GM19455 (cell line): Measurements from ENCODE around the gene ADAM19.

Source experiments
- ATAC-seq: cut with Tn5 transposase; IDR thresholded peaks from one replicate; pipeline ENCODE4 v1.9.1; 2021; ENCODE audit not compliant: unreplicated experiment

ADAM19 gene

DNA sequence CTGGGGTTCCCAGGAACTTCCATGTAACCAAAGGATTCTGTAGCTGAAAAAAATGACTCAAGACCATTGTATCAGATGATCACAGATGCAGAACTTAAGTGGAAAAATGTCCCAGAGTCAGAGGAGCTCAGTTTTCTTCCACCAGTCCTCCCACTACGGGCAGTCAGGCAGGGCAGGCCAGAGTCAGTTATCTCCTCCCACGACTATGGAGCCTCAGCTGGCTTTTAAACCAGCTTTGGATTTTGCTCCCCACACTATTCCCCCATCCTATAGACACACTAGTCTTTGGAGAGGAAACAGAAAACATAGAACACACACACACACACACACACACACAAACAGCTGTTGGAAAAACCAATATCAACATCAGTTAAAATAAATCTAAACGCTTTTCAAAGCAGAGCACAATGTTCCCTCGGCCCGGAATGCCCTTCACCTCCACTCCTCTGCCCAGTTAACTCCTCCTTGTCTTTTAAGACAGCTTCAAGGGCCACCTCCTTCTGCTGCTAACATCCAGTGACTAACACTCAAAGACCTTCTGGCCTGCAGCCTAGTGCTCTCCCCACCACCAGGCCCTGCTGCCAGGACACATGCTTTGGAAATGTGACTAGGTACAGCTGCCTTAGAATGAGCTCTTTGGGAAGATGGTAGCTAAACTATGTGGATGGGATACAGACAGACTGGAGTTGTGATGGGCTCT is 58.8 kb downstream of the ADAM19 start:
- ATAC-seq: no peak

GRCh38 chr5:157516006-157516405 is 59.6 kb downstream of the ADAM19 start:
- ATAC-seq: no peak

- no peak for ATAC-seq
Measured at GRCh38 chr5:157514974-157515373, 60.6 kb downstream of the ADAM19 start.

GRCh38 chr5:157513182-157513581 is 62.4 kb downstream of the ADAM19 start:
- no peak for ATAC-seq

GRCh38 chr5:157511651-157512644 is 63.6 kb downstream of the ADAM19 start:
- ATAC-seq: no peak

DNA sequence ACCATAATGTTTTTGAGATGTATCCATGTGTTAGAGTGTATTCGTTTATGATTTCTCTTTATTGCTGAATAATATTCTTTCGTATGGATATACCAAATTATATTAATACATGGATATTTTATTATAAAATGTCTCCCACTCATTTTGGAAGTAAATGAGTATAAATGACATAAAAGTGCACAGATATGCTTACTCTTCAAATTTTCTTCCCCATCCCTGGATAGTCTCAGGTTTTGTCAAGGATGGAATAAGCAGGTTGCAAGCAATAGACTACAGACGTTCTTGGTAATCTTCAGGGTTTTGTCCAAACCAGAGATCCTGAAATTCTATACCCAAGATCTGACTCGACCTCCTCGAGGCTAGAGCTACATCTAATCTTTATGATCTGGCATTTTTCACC is 64.9 kb downstream of the ADAM19 start:
- ATAC-seq: no peak

GRCh38 chr5:157509587-157509986 is 66.0 kb downstream of the ADAM19 start:
- ATAC-seq: no peak

- ATAC-seq: no peak
Measured at GRCh38 chr5:157509093-157509492, 66.5 kb downstream of the ADAM19 start.

DNA sequence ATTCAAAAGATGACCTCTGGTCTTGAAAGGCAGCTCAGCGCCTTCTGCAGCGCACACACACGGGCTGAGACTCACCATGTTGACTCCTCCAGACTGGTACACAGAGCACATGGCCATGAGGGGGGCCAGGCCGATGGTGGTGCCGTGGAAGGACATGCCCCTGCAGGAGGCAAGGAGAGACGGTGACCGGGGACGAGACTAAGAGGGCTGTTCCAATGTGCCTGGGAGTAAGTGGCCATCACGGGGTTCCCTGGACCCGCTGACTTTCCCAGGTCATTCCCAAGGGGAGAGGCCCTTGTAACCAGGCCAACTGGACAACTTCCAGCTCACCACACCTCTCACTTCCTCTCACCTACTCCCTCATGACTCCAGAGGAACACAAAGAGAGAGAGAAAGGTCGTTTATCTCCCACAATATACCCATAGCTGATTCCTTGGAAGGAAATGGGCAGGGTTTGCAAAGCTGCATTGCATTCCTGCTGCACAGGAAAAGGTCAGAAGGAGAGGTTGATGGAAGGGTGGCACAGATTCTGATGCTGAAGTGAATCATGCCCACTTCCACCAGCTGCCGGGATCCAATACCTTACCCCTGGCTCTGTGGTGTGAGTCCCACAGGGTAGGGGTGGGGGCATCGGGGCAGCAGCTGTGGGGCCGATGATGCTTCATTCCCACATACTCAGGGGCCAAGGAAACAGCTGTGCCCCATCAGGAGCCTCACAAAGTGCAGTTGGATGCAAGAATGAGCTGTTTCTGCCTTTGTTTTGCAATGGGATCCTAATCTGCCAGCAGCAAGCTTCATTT is 68.4 kb downstream of the ADAM19 start:
- no peak for ATAC-seq

- ATAC-seq: no peak
Measured at GRCh38 chr5:157506066-157506590, 69.4 kb downstream of the ADAM19 start.

- no peak for ATAC-seq
Measured at GRCh38 chr5:157505496-157505895, 70.1 kb downstream of the ADAM19 start.

GRCh38 chr5:157504053-157504452 is 71.5 kb downstream of the ADAM19 start:
- ATAC-seq: no peak

DNA sequence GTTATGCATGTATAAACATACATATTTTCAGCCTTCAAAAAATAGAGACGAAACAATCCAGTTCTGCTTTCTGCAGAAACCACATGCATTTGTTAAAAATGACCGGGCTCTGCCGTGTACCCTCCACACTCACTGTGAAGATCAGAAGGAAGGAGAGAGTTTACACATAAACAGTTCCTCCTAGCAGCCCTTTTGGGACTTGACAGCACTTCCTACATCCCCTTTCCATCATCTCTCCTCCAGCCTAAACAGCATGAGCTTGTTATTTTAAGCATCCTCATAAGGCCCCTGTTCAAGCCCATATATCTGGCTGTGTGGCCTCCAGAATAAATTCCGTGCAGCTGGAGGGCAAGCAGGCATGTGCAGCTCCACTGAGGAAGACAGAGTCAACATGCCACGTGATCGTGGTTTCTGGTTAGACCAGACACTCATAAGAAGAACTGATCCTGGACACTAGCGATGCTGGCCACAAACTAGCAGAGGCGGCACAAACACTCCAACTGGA is 73.4 kb downstream of the ADAM19 start:
- peak; percentile 77 for ATAC-seq

DNA sequence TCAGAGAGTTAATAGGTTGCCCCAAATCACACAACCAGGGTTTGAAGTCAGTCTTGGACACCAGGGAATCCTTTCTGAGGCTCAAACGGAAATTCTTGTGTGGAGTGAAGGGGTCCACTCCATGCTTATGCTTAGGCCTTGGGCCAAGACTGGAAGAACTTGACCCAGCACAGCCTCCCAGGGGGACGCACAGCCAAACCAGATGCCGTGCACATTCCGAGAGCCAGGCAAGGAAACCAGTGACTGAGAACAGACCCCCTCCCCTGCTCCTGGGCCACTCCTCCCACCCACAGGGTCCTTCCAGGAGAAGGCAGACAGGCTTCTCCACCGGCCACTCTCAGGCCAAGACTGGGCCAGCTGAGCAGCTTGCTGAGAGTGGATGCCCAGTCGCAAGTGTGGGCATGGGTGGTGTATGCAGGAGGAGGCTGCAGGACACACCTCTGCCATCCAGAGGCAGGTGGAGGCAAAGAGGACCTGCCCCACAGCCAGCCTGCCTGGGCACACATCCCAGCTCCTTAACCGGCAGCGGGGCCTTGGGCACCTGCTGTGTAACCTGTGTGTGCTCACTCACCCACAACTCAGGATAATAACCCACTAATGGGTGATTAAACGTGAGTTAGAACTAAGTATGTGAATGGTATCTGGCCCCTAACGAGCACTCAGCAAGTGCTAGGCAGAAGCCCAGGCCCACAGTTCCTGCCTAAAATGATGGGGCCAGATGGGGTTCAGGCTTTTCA is 77.5 kb downstream of the ADAM19 start:
- ATAC-seq: no peak

GRCh38 chr5:157496864-157497263 is 78.7 kb downstream of the ADAM19 start:
- no peak for ATAC-seq

DNA sequence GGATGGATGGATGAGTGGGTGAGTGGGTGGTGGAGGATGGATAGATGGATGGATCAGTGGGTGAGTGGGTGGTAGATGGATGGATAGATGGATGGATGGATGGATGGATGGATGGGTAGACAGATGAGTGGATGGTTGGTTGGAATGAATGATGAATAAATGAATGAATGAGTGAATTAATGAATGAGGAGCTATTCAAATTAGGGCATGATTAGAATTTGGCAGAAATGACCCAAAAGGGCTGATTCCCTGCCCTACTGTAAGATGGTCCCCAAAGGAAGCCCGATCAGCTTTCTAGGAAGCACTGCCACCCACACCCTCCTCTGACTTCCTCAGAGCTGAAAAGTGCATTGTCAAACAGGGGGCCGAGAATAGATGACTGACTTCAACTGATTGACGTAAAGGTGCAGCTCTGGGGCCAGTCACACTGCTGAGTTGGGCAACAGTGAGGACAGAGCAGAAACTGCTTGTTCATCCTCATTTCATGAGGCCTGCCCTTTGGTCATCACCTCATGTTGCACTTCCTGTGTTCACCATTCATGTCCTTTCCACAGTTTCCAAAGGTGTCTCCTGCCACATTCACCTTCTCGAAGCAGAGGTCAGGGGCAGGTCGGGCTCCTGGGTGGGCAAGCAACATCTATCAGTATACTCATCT is 81.3 kb downstream of the ADAM19 start:
- no peak for ATAC-seq

- ATAC-seq: no peak
Measured at GRCh38 chr5:157492886-157493285, 82.7 kb downstream of the ADAM19 start.

DNA sequence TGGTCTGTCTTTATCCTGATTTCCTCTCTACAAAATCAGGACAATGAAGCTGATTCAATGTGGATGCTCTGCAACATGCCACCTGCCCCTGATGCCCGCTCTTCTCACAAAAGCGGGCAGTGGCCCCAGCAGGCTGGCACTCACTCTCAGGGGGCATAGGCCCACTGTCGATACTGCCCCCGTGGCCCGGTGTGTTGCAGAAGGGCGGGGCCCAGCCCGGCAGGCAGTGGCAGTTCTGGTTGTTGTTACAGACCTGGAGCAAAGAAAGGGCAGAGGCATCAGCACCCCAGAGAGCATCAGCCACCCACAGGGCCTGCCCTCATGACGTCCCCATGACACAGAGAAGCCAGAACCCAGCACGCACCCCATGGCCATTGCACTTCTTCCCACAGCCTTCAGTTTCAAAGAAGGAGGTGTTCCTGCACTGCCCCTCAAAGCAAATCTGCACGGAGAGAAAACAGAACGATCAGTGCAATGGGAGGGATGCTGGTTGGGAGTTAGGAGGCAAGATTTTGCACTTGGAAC is 84.0 kb downstream of the ADAM19 start:
- ATAC-seq: no peak

DNA sequence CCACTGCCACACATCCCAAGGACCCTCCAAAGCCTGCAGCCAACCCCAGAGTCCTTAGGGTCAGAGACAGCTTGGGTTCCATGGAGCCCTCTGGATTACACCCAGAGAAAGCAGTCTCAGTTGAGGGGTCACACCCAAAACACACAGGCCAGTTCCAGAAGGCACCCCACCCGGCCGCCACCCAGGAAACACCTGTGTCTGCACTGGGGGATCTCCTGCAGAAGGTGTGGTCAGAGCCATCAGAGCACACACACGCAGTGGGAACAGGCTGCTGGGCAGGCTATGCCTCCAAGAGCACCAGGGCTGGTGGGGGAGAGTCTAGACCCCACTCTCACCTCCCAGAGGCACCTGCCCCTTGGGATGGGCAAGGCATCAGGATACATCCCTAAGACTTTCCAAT is 88.2 kb downstream of the ADAM19 start:
- ATAC-seq: peak; percentile 53
